Esophagus mucosa (tissue), 1 donor: Measurements from ENCODE around the gene STRA8. TPM values are rescaled to one million over a fixed set of nuclear protein-coding genes. Genes with fewer than 3 reads are reported as not detected.

Experiments used
- ATAC-seq: fragments of 200-7000 bp; cut with Tn5 transposase; one replicate; pipeline ENCODE4 v1.9.1; 2020
- total RNA-seq: library from RNA; stranded (reverse); gene quantifications from one replicate; pipeline ENCODE4 v1.2.4, GENCODE V29; 2023
- donor health status: DM: yes; HTN: yes; CAD: no.

Gene STRA8, protein sequence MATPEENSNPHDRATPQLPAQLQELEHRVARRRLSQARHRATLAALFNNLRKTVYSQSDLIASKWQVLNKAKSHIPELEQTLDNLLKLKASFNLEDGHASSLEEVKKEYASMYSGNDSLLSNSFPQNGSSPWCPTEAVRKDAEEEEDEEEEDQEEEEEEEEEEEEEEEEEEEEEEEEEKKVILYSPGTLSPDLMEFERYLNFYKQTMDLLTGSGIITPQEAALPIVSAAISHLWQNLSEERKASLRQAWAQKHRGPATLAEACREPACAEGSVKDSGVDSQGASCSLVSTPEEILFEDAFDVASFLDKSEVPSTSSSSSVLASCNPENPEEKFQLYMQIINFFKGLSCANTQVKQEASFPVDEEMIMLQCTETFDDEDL
- not detected for total RNA-seq

DNA sequence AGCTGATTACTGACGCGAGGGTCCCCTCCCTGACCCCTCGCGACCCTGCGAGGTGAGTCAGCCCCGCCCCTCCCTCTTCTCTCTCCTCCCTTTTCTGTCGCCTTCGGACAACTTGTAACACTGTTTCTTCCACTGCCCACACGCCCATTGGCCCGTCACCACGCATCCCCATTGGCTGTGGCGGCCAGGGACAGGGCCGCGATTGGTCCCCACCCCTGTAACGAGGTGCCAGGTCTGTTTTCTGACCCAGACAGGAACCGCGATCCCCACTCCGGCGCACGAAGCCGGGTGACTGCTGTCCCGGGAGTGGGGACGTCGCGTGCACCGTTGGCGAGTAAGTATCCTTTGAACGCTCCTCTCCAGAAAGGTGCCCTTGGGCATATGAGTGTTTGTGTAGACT is at the start of gene STRA8:
STRA8 (plus strand) TSS at position 269 of the 400 bp plus-strand sequence. CDS start 6,687 bp downstream, outside the sequence.
- ATAC-seq, result no peak

DNA sequence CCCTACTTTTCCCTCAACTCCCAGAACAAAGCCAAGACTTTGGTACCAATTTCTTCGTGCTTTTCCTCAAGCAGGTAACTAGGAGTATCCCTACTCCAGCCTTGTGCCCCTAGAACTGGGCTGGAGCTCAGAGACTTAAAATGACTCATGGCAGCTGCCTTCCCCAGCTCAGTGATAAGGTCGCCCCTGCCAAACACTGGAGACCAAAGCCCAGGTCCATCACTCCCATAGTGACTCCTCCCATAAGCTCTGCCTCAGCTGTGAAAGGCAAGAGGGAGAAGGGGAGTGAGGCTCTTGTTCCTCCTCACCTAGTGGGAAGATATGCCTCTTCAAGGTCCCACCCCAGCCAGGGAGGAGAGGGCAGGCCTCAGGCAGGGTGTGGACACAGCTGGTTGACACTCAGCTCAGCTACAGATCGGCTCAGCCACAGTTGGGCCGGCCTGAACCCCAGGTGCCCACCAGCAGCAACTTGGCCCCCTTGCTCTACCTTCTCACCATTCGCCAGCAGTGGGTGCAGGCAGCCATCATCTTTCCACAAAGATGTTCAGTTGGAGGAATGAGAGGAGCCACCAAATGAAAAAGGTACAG is 49.3 kb upstream of the STRA8 start:
- ATAC-seq, result no peak

DNA sequence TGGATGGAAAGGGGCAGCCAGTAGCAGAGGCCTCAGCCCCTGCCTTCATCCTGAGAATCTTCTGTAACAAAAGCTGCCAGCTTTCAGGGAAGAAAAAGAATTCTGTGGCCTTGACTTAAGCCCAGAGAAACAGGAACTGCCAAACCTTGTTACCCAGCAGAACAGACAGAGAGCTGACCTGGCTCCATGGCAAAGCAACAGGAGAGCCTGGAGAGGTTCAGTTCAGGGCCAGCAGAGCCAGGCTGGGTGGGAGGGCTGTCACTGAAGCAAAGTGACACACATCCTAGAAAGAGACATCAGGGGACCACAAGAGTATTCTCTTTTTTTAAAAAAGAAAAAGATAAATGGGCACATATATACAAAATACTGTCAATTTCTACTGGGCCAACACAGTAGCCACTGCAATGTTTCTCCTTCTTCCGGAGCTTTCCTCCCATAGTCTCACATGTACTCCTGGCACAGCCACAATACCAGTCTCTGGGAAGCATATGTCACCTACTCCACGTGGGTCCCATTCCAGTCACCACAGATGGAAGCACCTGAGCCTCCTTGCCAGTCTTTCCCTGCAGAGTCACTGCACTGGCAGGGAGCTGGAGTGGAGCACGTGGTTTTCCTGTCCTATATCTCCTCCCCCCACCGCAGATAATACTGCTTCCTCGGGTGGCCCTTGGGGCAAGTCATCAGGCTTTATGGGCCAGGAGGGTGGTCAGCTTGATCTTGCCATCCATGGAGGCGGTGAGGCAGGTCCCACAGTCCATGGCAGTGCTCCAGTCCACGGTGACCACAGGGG is 48.0 kb upstream of the STRA8 start:
- no peak for ATAC-seq

DNA sequence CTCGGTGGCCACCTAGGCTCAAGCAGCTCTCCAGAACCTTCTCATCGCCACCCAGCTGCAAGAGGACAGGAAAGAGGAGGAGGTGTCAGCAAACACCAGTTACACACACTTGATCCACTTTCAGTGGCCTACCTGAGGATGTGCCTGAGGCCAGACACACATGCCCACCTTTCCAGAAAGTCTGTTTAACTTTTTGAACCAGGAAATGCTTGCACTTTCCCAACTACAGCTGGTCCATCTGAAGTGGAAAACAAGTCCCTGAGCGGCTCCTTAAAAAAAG is 47.4 kb upstream of the STRA8 start:
- ATAC-seq, result no peak

DNA sequence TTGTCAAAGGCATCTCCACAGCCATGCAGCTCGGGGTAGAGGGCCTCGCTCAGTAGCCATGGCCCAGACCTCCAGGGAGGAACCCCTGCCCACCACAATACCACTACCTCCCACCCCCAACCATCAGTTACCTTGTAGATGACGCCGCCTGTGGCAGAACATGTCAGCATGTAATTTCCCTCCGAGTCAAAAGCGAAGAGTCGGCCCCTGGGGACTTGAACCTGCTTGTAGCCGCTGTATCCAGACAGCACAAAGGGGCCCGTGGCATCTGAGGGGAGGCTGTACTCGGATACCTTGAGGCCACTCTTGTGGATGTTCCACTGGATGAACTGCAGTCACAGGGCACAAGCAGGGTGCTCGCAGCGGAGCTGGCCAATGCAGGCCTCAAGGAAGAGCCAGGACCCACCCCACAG is 46.8 kb upstream of the STRA8 start:
- ATAC-seq, result no peak

DNA sequence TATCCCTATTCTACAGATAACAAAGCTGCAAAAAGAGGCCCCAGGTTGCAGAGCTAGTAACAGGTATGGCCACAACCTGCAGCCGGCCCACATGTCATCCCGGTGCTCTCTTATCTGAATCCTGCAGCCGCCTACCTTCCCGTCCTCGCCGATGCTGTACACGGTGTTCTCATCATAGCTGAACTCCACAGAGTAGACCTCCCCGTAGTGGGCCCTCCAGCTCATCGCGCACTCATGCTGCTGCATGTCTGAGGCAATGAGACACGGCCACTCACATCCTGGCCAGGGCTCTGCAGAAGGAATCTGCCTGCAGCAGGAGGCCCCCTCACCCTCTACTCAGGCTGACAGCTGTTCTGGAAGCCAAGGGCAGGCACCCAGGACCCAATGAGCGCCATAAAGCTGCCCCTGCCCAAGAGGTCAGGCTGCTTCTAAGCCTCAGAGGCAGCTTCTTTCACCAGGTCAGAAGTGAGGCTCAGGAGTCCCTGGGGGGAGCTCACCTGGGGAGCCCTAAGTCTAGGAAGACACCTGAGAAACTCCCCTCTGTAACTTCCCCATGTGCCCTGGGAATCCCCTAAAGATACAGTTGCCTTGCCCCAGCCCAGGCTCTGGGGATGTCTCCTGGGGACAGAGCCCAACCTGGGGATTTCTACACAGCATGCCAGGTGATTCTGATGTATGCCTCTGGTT is 45.2 kb upstream of the STRA8 start:
- no peak for ATAC-seq

DNA sequence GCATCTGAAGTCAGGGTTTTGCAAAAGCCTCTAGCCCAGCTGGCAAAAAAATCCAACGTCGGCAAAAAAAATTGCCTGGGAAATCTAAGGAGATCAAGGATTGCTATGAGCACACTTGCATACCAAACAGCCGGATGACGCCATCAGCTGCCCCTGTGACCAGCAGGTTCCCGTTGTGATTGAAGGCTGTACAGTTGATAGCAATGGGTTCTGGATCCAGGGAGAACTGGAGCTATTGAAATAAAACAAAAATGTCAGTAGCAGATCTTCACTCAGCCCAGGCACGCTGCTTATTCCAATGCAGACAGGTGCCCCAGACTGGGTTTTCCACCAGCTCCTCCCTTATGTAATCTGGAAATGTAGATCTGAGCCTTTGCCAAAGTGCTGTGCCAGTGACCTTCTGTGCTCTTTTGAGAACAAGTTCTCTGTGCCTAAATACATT is 44.4 kb upstream of the STRA8 start:
- ATAC-seq, result no peak

DNA sequence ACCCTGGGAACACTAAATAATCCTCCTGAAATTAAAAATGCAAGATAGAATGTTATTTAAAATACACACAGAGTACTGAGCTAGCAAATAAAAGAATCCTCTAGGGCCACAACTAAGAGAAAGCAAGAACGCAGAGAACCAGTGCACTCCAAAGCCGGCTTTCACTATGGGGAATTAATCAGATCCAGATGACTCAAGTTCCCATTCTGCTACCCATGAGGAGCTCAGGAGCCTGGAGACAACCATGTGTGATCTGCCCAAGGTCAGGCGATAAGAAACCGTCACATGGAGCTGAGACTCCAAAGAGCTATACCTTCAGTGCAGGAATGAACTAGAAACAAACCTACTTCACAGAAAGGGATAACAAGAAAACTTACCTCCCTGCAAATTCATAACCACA is 43.7 kb upstream of the STRA8 start:
- peak; percentile 30 for ATAC-seq

DNA sequence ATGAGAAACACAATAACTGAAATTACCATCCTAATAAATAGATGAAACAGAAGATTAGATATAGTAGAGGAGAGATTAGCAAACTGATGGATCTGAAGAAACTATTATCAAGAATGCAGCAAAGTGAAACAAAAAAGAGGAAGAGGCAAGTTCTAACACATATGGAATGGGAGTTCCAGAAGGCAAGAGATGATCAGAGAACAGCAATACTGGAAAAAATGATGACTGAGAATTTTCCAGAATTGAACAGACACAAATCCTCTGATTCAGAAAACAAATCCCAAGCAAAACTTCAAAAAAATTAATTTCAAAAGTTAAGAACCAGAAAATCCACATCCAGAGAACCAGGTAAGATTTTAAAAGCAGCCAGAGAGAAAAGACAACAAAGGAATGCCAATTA is 42.9 kb upstream of the STRA8 start:
- ATAC-seq, result peak; percentile 3

DNA sequence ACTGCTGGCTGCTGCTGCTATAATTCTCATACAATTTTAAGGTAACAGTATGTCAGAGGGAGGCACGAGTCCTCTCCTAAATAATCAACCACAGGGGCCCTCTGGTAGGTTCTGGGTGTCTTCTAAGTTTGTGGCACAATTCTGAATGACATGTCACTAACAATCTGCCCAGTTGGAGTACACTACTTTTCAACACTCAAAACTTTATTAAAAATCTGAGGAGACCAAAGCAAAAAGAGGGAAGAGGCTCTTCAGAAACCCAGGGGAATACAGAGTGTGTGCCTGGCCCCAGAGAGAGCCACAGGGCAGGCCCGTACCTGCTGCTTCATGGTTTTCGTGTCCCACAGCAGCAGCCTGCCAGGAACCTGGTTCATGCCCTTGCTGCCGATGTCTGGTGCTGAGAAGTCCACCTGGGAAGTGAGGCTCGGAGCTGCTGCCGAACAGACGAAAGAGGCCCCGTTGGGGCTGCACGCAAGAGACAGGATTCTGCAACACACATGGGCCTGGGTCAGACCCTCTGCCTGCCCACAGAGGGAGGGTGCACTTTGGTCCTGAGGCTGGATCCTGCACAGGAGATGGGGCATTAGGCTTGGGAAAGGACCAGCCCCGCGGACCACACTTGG is 40.6 kb upstream of the STRA8 start:
- ATAC-seq, result peak; percentile 69

DNA sequence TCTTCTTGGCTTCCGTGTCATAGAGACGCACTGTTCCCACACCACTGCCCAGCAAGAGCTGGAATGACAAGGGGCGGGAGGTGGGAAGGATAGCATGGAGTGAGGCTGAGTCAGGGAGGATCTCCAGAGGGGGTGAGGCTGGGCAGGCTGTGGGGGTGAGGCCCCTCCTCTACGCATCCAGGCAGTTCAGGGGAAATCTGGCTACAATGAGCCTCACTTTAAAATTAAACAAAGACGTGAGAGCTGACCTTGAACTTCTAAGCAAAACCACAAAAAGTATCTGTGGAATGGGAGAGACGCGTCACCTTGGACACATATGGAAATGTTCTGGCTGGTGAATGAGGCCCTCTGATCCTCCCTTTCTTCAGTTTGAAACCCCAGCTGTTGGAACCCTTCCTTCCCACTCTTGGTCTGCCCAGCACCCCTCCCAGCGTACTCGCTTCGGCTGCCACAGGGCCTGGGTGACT is 40.0 kb upstream of the STRA8 start:
- ATAC-seq, result no peak

DNA sequence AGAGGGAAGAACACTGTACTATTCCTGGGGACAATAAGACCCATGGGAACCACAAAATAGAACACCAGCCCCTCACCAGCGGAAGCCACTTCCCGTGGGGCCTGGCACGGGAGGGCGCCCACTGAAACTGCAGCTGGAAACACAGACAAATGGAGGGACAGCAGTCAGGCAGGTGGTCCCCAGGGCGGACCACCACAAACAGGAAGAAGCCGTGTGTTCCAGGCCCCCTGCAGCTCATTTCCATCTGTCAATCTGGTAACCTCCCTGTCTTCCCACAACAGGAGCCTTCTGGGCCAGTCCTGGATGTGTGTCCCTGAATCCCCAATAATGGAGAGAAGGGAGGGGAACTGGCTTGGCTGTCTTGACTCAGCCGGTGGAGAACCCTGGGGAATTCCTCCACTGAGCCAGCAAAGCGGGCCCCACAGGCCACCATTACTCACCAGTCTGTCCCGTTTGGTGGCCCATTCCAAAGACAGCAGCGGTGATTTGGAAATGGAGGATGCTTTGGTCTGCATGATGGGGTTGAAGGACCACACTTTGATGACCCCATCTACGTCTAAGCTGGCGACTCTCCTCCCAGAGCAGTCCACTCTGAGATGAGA is 39.0 kb upstream of the STRA8 start:
- peak; percentile 45 for ATAC-seq

DNA sequence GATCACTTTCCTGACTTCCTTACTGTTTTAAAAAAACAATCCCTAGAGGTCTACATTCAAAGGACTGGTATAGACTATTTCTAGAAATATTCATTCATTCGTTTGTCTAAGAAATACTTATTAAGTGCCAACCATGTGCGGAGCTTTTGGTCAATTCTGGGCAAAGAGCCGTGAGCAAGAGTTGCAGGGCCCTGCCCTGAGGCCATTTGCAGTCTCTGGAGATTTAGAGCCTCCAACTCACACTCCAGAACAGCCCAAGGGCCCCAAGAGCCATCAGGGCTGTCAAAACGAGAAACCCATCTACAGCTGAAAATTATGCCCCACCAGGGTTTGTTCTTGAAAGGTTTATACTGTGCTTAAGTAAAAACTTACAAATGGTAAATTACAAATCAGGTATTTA is 38.5 kb upstream of the STRA8 start:
- ATAC-seq, result no peak

DNA sequence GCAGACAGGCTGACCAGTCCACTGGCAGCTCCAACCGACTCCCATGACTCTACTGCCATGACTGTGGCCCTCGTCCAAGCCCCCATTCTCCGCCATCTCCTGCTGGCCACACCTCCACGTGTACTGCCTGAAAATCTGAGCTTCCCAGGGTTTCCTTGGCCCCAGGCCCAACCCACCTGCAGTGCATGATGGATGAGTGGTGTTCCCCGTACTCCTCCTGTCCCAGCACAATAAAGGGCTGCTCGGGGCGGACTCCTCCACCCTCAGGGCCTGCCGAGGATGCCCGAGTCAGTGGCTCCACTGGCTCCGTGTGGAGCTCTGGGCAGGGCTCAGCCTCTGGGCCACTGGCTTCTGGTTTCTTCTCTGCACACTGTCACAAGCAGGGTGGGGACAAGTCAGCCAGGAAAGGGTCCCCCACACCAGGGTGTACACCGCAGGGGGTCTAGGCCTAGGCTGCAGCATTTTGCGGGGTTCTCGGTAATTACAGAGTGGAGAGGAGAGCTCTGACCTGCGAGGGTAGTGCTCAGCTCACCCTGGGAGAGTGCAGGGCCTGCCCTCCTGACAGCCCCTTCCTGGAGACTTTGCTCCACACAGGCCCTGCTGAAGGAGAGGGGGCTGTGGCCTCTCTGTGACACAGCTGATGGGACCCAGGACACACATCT is 37.5 kb upstream of the STRA8 start:
- peak; percentile 24 for ATAC-seq

DNA sequence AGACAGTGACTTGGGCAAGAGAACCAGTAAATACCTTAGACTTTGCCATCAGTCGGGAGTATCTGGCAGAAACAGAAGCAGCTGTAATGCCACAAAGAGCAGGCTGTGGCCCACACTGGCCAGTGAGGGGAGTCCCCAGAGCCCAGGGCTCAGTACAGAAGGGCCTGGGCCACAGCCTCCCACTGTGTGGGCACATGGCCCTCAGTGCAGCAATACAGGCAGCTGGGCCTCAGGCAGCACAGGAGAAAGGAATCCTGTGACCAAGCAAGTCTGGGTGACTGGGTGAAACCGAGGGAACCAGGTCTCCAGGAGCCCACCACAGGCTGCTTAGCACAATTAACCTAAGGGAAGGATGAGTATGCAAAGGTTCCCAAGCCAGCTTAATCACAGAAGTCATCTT is 36.3 kb upstream of the STRA8 start:
- ATAC-seq, result no peak

DNA sequence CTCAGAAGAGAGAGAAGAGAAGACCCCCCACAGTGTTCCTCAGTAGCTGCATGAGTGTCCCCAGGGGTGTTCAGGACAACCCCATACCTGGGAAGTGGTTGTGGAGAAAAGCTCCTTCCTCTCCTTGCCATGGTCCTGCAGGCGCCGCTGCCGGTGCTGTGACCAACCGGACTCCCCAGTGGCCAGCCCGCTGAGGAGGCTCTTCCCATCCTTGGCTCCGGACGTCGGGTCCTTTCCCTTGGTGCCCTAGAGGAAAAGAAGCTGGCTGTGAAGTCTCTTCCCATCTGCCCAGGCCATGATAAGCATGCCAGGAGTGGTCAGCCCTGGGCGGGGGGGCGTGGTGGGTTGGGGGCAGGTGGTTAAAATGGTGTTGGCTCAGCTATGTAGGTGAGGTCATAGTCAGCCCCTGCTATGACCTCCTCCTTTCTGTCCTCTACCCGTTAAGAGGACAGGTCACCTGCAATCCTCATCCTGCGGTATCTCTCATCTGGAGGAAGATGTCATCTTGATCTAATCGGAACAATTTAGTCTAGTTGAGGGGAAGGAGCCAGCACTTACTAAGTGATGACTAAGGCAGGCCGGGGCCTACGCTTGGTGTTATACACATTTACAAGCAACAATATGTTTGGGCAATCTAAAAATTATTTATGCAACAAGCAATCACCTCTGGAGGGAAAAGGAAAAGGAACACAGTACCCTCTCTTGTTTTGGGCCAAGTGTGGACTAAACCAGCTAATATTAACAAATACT is 35.6 kb upstream of the STRA8 start:
- no peak for ATAC-seq

DNA sequence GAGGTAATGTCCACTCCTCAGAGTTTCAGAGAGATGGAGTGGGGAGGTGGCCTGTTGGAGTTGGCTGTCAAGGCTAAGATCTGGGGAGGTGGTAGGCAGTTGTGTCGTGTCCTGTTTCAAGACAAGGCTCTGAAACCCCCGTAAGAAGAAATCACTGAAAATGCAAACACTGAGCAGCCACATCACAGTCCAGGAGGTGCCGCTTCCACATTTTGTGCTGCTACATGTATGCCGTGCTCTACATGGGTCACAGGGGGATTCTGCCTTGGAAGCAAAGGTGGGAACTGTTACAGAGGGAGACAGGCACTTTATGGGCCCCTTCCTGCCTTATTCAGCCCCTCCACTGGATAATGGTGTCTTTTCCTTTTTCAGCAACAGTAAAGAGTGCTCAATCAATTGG is 34.2 kb upstream of the STRA8 start:
- no peak for ATAC-seq

DNA sequence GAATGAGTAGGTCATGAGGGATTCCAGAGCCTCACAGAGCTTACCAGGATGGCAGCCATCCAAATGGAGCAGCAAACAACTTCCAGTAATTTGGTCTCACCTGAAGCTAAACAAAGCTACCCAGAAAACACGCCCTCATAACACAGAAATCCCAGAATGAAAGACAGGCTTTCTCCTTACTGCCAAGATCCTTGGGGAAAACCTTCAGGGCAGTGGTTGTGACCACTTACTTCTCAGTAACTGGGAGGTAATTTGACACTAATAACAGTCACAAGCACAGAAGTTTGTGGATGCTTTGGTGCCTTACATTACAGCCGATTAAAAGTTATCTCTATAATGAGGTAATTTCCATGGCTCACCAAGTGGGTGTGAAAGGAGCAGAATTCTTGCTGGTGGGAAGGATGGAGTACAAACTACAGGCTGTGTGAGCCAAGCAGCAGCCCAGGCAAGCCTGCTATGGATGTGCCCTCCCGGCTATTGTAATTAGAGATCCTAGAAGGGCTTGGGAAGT is 32.8 kb upstream of the STRA8 start:
- no peak for ATAC-seq

DNA sequence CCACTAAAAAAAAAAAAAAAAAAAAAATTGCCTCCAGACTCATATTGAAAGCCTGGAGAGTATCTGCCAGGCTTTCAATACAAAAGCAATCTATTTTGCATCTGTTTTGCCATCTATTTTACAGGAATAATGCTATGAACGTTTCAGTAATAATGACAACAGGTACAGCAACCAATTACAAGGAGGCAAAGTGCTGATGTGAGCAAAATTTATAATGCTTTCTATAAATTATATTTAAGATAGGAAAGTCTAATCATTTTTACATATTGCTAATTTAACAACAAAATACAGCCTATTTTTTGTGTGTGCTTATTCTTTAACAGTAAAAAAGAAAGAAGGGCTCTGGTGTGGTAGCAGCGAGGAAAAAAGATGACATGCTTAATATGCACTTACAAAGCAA is 32.3 kb upstream of the STRA8 start:
- ATAC-seq, result no peak

DNA sequence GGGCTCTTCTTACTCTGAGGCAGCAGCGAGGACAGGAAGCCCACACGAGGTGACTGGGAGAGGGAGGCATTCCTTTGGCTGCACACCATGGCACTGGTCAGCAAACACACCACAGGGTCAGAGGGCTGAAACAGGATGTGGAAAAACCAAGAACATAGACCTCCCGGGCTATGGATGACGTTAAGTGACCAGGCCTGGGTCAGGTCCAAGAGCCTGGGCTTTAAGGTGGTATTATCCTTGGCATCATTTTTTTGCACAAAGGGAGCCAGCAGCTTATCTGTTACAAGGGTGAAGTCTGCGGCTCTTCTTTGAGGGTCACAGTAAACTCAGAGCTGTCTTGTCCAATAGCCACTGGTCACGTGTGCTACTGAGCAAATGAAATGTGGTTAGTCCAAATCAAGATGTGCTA is 29.3 kb upstream of the STRA8 start:
- no peak for ATAC-seq

DNA sequence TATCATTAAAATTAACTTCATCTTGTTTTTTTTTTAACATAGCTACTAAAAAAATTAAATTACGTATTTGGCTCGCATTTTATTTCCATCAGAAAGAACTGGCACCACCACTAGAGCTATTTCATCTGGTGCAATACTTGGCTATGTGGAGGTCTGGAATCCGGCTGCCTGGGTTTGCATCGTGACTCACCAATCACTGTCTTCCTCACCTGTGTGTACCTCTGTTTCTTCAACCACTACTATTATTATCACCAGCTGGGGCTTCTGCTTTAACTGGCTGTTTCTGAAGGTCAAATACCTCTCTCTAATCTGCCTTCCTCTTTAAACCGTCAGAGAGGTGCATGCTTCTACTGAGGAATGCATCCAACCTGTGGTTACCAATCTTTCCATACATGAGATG is 28.8 kb upstream of the STRA8 start:
- ATAC-seq, result peak; percentile 69
